Mucosa of descending colon (tissue), 3 donors: ENCODE data around the gene PBX1. TPM values are rescaled to one million over a fixed set of nuclear protein-coding genes. Genes with fewer than 3 reads are reported as not detected.
A peak's percentile ranks its signal among the peaks of the same experiment; 100 is the strongest.

Source experiments
- ATAC-seq: fragments of 200-7000 bp; cut with Tn5 transposase; one replicate; pipeline ENCODE4 v1.9.1; 2020; ENCODE audit warnings: mild to moderate bottlenecking, moderate library complexity
- DNase-seq, 3 donors: peaks; one replicate each; pipeline ENCODE4 v3.0.0-alpha.2; 2020
- H3K36me3 ChIP-seq: fragments of 200-600 bp; one replicate; pipeline ENCODE4 v1.8.0; 2021; ENCODE audit warnings: low read depth, mild to moderate bottlenecking
- H3K4me1 ChIP-seq: fragments of 200-600 bp; one replicate; pipeline ENCODE4 v1.8.0; 2021; ENCODE audit warnings: low read depth, mild to moderate bottlenecking
- H3K4me3 ChIP-seq: fragments of 200-600 bp; one replicate; pipeline ENCODE4 v1.8.0; 2021; ENCODE audit warnings: mild to moderate bottlenecking
- H3K9me3 ChIP-seq: fragments of 200-600 bp; one replicate; pipeline ENCODE4 v1.8.0; 2021; ENCODE audit warnings: mild to moderate bottlenecking
- CTCF ChIP-seq: fragments of 200-600 bp; IDR thresholded peaks from one replicate; pipeline ENCODE4 v1.8.0; 2022; ENCODE audit warnings: antibody characterized with exemption, mild to moderate bottlenecking
- intact Hi-C, 2 donors: fragments of 100-400 bp; cut with DNase I in 1 of 2; cut with micrococcal nuclease in 1 of 2; formaldehyde crosslinking; loops; one replicate each; pipeline versions ENCODE4 v1.11.0 to v1.11.1; 2022; cut with DNase I, micrococcal nuclease
- total RNA-seq, 3 donors: library from RNA; stranded (reverse); fragmentation: NEBNext Ultra II Directional in 2 of 3; extraction: Animal tissue kit (Norgen Biotek cat#: 25700) in 2 of 3; gene quantifications; one replicate each; pipeline versions ENCODE4 v1.2.1 to v1.2.4, GENCODE V29; 2021 to 2023
- donor health status: DM: no; HTN: no; CAD: no; lungs with moderate emphysema.
- donor health status: DM: no; HTN: no; CAD: no.
- donor health status: DM: no; HTN: yes; CAD: no.

PBX1 gene
- total RNA-seq, 3 donors from 2014 or later, result 52.6 to 182 (median 82.8) TPM

GRCh38 chr1:164668491-164669400 is 109.8 kb downstream of the PBX1 start:
- DNase-seq, result no peak
- TF ChIP-seq CTCF, result no peak
- no peaks in the 10 kb centered on the region for H3K36me3 ChIP-seq
- intact Hi-C loops, result no loop called here
- peaks cover 9% of the 10 kb centered on the region for H3K4me1 ChIP-seq
- H3K4me3 ChIP-seq, result no peak overlapping the region
- no peak for ATAC-seq
- H3K9me3 ChIP-seq, result no peaks in the 10 kb centered on the region

- H3K4me1 ChIP-seq, result peaks cover 9% of the 10 kb centered on the region
- H3K9me3 ChIP-seq, result no peaks in the 10 kb centered on the region
Measured at GRCh38 chr1:164670026-164670425, 111.0 kb downstream of the PBX1 start.

GRCh38 chr1:164670786-164671185 is 111.8 kb downstream of the PBX1 start:
- Histone ChIP-seq H3K9me3 (no peaks in the 10 kb centered on the region), H3K4me1 (peaks cover 9% of the 10 kb centered on the region), H3K36me3 (no peaks in the 10 kb centered on the region), H3K4me3 (no peak overlapping the region)
- intact Hi-C loops, result no loop called here
- DNase-seq (no peak), ATAC-seq (no peak)
- TF ChIP-seq CTCF, result no peak

More at GRCh38 chr1:164670026-164670425, 111.0 kb downstream of the PBX1 start:
- TF ChIP-seq CTCF, result no peak
- intact Hi-C loops, result no loop called here
- Histone ChIP-seq H3K36me3 (no peaks in the 10 kb centered on the region), H3K4me3 (no peak overlapping the region)
- no peak for DNase-seq
- ATAC-seq, result peak; percentile 28

GRCh38 chr1:164671323-164671965 is 112.5 kb downstream of the PBX1 start:
- ATAC-seq, result no peak

More at GRCh38 chr1:164671323-164671965, 112.5 kb downstream of the PBX1 start:
- Histone ChIP-seq H3K4me3 (no peak overlapping the region), H3K4me1 (peaks cover 9% of the 10 kb centered on the region), H3K36me3 (no peaks in the 10 kb centered on the region), H3K9me3 (no peaks in the 10 kb centered on the region)
- intact Hi-C loops, result no loop called here
- TF ChIP-seq CTCF, result no peak
- no peak for DNase-seq
